SH-SY5Y (cell line): Measurements from ENCODE around the gene RNF180.

Source experiments
- GATA2 ChIP-seq: IDR thresholded peaks from 2 replicates; pipeline ENCODE4 v1.6.1; 2011; ENCODE audit warnings: mild to moderate bottlenecking, low read depth, low read length
- GATA3 ChIP-seq: IDR thresholded peaks from 2 replicates; pipeline ENCODE4 v1.6.1; 2011; ENCODE audit warnings: low read depth, mild to moderate bottlenecking, low read length, moderate library complexity

- TF ChIP-seq GATA3 (no peak), GATA2 (no peak)
Measured at GRCh38 chr5:64213531-64213930, 47.9 kb downstream of the RNF180 start.
